Activated T-helper 9 cell treated with anti-CD3 and anti-CD28 coated beads, Interleukin-2, amount 50 U/mL, for 16 hours (primary cell): ENCODE measurements around the gene FANCC.

ENCODE experiments used
- DNase-seq: peaks from one replicate; pipeline ENCODE4 v3.0.0-alpha.2; 2020; ENCODE audit warnings: low read depth

Gene FANCC

DNA sequence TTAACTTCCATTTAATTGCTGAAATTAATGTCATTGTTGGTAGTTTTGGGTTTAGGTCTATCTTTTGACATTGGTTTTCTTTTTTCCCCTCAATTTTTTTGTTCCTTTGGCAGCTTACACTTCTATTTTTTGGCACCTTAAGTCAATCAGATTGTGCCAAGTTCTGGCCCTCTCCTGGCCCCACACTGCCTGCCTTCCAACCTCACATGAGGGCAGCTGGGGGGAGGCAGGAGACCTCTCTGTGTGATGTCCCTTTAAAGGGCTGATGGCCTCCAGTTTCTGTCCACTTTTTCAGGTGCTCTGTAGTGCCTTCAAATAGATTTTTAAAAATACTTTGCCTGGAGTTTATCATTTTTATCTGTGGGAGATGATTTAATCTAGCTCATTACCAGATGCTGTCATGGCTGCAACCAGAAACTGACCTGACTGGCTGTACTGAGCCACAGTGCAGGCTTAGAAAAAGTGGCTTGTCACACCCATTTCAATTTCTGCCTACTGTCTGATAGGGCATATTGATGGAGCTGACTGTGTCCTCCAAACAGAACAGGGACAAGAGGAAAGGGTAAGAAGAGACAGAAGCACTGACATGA is 196.6 kb downstream of the FANCC start:
- no peak for DNase-seq

GRCh38 chr9:95118596-95118995 is 198.9 kb downstream of the FANCC start:
- DNase-seq, result no peak

DNA sequence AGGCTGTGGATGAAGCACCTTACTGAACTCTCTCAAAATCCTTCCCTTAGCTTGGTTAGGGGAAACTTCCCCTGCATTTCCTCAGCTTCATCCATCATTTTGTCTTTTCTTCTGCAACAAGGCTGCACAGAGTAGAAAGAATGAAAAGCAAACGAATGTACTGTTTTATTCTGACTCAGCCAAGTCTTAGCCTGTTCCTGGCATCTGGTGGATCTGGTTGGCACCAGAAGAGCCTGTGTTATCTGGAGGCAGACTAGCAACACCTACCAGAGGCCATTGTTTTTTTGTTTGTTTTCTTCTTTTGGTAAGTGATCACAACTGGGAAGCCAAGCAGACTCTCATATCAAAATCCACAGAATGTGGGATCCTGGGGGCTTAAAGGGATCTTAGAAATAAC is 200.7 kb downstream of the FANCC start:
- no peak for DNase-seq

DNA sequence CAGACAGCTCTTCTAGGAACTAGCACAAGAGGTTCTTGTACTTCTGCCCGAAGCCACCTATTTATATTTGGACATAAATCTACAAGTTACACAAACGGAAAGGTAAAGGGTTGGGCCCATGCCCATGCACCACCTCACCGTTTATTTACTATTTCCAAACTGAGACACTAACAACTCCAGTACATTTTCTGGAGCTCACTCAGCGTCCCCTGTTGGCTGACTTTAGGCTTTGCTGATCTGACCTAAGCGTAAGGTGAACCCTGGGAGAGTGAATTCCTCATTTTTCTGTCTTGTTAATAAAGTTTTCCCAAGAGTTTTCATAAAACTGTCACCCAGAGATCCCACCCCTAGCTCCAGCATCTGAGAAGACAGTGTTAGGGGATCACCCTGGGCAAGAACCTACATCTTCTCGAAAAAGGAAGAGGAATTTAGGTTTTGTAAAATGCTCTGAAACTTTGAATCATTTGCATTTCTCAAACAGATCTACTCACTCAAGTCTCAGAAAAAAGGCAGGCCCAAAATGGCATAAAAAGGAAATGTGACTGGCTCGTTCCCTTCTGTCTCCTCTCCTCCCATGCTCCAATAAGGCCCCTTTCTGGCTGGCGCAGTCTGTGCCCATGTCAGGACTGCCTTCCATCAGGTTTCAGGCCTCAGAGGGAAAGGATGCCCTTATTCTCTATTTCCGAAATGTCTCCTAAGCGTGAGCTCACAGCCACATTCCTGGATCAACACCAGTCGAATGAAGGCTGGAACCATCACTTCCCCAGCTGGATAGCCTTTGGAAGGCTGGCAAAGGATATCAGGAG is 201.3 kb downstream of the FANCC start:
- DNase-seq, result no peak

- no peak for DNase-seq
Measured at GRCh38 chr9:95115104-95115503, 202.4 kb downstream of the FANCC start.

- DNase-seq, result no peak
Measured at GRCh38 chr9:95112436-95113280, 204.9 kb downstream of the FANCC start.

- no peak for DNase-seq
Measured at GRCh38 chr9:95111716-95112115, 205.8 kb downstream of the FANCC start.

- DNase-seq, result no peak
Measured at GRCh38 chr9:95110921-95111525, 206.5 kb downstream of the FANCC start.

DNA sequence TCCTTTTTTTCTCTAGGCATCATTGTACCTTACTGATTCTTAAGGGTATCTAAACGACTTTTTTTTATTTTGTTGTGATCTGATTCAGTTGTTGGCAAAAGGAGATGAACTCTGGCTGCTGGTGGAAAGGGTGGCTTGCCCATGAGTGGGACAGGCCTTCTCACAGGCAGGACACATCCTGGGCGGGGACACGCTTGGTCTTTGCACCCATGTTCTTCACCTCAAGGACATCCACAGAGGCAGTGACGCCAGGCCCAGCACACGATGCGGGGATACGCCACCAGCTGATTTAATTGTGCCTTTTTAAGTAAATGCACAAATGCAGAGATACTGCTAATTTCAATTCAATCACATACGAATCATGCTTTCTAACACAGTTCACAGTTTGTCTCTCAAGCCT is 208.1 kb downstream of the FANCC start:
- no peak for DNase-seq

GRCh38 chr9:95108777-95109176 is 208.7 kb downstream of the FANCC start:
- no peak for DNase-seq

DNA sequence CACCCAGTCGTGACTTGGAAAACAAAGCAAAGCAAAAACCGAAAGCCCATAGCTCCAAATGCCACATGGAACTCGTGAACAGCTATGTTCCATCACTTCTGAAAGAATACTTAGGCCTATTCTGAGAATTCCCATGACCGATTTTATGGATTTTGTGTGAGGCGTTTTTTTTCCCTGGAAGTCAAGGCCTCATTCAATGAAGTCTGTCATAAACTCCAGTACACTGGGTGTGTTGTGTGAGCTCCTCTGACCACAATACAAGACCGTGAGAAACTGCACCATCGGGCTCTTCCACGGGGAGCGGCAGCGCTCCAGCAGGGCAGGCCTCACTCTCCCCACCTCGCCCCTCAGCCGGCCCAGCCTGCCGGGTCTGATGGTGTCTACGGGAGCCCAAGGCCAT is 209.5 kb downstream of the FANCC start:
- no peak for DNase-seq

DNA sequence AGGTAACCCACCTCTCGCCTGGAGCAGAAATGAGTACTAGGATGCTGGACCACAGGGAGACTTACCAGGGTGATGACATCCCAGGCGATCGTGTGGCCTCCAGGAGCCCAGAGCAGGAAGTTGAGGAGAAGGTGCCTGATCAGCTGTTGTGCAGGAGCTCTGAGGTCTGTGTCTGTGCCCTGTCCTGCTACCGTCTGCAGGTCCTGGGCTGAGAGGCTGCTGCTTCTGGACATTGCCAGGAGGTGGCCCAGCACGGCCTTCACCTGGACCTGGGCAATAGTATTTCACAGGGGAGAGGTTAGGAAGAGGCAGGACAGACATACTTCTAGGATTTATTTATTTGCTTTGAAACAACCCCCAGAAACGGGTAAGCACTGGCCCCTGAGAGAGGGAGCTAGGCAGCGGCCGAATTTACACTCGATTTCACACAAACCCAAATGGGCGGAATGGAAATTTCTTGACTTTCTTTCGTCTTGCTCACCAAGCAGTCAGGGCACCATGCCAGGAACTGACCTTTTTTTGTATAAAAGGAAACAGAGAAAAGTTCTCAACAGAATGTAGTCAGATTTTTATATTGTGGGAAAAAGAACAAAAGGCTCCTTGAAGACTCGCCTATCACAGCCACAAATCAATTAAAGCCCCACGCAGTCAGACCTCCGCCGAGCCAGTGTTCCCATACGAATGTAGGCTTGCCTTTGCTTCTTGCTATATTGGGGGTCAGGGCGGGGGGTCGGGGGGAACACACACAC is 210.3 kb downstream of the FANCC start:
- no peak for DNase-seq

- no peak for DNase-seq
Measured at GRCh38 chr9:95105519-95106287, 211.8 kb downstream of the FANCC start.

GRCh38 chr9:95104980-95105379 is 212.5 kb downstream of the FANCC start:
- DNase-seq, result no peak

DNA sequence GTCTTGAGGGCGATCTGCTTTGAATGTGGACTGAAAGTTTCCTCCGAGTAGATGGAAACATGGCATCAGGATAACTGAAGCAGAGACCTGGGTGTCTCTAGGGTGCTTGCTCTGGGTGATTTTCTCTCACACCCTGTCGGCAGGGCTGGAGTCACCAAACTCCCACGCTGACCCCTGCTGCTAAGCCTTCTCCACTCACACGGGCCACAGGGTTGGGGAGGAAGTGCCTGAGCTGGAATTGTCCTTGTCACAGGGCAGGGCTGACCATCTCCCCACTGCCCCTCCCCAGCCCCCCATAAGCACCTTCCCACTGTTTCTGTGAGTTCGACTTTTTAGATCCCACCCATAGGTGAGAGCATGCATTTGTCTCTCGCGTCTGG is 212.9 kb downstream of the FANCC start:
- DNase-seq, result no peak

GRCh38 chr9:95103871-95104580 is 213.5 kb downstream of the FANCC start:
- no peak for DNase-seq

GRCh38 chr9:95103281-95103771 is 214.2 kb downstream of the FANCC start:
- DNase-seq, result no peak

- DNase-seq, result no peak
Measured at GRCh38 chr9:95102572-95102971, 214.9 kb downstream of the FANCC start.

GRCh38 chr9:95102001-95102433 is 215.5 kb downstream of the FANCC start:
- DNase-seq, result no peak

GRCh38 chr9:95101326-95101725 is 216.2 kb downstream of the FANCC start:
- DNase-seq, result no peak
